Effector CD8-positive, alpha-beta T cell (primary cell): ENCODE data around the gene HOXA2.

Experiments used
- DNase-seq: peaks from one replicate; lab custom pipeline; 2025; lab: John Stamatoyannopoulos, UW

HOXA2 gene

GRCh38 chr7:27111751-27112277 lies 9.3 kb upstream of the HOXA2 start:
- DNase-seq: no peak

DNA sequence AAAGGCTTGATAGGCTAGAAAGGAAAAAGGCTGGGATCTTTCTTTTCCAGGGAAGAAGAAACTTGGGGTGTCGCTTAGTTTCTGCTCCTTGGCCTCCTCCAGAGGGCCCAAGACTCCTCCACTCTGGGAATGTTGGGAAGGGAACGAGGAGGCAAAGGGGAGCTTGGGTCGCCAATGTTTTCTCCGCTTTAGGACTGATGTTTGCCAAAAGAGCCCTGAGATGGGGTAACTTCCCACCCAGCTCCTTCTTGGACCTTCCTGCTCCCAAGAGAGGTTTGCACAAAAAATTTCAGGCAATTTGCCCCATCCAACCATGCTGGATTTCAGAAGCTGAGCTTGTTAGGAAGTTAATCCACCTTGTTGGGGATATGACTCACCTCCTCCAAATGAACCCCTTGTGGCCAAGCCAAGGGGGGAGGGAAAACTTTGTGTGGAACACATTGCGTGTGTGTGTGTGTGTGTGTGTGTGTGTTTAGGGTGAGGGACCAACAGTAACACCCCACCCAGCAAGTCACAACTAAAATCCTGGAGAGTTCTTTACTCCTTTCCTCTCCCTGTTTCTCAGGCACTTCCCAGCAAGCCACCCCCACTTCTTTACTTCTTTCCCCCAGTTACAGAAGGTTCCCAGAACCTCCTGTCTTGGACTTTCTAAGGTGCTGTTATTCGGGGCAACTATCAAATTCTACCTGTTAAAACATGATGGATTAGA lies 8.7 kb upstream of the HOXA2 start:
- no peak for DNase-seq

DNA sequence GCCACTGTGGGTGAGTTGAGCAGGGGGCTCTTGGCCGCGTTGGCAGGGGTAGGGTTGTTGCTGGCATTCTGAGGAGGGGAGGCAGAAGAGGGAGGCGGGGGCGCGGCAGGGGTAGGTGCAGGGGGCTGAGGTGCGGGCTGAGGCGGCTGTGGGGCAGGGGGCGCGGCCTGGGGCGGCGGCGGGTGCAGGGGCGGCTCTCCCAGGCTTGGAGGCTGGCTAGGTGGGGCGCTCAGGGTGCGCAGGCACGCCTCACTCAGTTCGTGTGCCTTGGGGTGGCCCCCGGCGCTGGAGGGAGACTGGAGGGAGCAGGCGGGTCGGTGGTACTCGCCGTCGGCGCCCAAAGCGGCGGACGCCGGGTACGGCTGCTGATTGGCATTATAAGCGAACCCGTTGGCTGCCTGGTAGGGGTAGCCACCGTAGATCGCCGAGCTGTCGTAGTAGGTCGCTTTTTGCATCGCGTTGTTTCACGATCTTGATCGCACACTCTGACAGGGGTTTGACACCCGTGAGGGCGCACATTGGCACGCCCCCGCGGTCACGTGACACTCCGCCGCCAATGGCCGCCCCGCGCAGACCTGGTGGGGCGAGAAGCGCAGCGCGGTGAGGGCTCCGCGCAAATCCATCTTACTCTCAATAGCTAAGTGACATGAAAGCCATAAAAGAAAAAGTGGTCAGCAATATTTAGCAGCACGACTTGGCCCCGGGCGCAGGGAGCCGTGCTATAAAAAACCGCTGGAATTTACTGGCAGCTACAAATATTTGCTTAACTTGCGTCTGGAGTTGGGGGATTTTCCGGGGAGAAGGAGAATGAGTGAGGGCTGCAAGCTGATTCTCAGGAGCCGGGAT lies 7.9 kb upstream of the HOXA2 start:
- no peak for DNase-seq

- no peak for DNase-seq
Observed at GRCh38 chr7:27109466-27110185, 7.1 kb upstream of the HOXA2 start.

DNA sequence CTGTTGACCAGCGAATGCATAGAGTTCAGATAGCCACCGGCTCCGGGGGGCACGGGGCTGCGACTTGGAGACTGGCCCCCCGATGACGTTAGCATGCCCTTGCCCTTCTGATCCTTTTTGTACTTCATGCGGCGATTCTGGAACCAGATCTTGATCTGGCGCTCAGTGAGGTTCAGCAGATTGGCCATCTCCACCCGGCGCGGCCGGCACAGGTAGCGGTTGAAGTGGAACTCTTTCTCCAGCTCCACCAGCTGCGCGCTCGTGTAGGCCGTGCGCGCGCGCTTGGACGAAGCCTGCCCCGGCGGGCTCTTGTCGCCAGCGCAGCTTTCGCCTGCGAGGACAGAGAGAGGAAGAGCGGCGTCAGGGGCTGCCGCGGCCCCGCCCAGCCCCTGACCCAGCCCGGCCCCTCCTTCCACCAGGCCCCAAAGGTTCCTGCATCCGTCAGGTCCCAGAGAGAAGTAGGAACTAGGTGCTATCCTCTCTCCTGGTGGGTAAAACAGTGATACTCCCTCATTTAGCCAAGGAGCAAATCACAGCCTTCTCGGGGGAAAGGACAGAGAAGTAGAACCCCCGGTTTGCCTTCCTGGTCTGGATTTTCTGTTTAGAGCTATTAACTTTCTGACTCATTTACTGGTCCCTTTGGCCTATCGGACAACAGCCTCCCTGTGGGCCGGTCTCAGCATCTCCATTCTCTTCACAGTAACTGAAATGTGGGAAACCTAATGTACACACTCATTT lies 6.1 kb upstream of the HOXA2 start:
- DNase-seq: no peak

DNA sequence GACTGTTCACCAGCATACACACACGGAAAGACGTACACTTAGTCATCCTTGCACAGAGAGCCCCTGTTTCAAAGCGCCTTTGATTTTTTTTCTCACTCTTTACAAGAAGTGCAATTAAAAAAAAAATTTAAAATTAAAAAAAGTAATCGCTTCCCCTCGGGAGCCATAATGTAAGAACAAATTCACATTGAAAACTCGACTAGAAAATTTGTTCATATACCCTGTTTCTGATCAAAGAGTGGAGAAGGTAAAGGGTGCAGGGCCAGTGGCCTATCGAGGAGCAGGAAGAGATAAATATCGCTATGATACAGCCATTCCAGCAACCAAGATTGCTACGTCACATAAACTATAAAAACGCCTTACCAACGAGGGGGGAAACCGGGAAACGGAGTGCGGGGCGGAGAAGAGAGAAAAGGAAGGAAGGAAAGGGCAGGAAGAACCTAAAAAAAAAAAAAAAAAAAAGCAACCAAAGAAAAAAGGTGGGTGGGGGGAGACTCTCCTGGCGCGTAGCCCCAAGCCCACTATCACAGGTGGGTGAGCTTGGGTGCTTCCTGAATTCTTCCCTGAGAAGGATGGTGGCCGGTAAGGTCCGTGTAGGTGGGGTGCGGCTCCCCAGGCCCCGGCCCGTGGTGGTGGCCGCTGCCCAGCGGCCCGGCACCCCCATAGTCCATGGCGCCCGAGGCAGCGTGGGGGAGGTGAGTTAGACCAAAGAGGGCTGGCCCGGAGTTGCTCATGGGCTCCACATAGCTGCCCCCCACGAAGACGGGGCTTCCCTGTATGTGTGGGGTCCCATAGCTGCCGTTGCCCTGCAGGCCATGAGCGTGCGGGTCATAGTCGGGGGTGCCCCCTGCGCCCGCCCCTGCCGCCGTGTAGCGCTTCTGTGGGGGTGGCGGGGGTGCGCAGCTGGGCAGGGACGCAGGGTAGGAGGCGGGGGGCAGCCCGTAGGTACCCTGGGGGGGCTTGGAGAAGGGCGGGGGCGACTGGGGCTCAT lies 5.2 kb upstream of the HOXA2 start:
- DNase-seq: no peak

GRCh38 chr7:27106901-27107240 lies 4.4 kb upstream of the HOXA2 start:
- DNase-seq: no peak

- DNase-seq: no peak
Observed at GRCh38 chr7:27106181-27106900, 3.9 kb upstream of the HOXA2 start.

GRCh38 chr7:27105301-27106031 lies 3.0 kb upstream of the HOXA2 start:
- no peak for DNase-seq

GRCh38 chr7:27104341-27105058 lies 2.0 kb upstream of the HOXA2 start:
- no peak for DNase-seq

- DNase-seq: no peak
Observed at GRCh38 chr7:27103489-27104226, 1.2 kb upstream of the HOXA2 start.

DNA sequence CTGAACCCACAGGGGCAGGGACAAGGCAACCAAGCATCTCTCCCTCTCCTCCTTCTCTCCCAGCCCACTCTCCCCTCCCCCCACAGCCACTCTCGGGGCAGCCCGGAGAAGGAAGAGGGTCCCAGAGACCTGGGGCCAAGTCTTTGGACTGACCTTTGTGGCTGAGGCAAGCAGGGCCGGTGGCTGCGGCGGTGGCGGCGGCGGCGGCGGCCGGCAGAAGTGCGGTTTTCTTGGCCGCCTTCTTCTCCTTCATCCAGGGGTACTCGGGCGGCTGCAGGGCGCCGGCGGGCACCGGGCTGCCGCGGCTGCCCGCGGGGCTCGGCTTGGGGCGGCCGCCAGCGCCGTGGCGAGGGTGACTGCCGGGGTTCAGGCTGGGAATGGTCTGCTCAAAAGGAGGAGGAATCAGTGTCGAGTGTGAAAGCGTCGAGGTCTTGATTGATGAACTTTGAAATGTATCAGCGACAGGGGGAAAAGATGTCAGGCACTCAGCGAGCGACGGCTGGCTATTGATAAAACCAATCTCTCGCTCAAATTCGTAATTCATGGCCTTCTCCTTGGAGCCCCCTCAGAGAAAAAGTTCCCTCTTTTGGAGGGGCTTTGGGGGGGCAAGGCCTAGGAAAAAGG lies 414 bp downstream of the HOXA2 start:
- DNase-seq: no peak

GRCh38 chr7:27101171-27101956 lies 1.1 kb downstream of the HOXA2 start:
- DNase-seq: no peak

GRCh38 chr7:27100694-27101170 lies 1.8 kb downstream of the HOXA2 start:
- DNase-seq: no peak

- DNase-seq: no peak
Observed at GRCh38 chr7:27099453-27100370, 2.8 kb downstream of the HOXA2 start.
